ENCODE measurements around the gene KRTAP16-1.
A peak's percentile ranks its signal among the peaks of the same experiment; 100 is the strongest.

Gene KRTAP16-1

DNA sequence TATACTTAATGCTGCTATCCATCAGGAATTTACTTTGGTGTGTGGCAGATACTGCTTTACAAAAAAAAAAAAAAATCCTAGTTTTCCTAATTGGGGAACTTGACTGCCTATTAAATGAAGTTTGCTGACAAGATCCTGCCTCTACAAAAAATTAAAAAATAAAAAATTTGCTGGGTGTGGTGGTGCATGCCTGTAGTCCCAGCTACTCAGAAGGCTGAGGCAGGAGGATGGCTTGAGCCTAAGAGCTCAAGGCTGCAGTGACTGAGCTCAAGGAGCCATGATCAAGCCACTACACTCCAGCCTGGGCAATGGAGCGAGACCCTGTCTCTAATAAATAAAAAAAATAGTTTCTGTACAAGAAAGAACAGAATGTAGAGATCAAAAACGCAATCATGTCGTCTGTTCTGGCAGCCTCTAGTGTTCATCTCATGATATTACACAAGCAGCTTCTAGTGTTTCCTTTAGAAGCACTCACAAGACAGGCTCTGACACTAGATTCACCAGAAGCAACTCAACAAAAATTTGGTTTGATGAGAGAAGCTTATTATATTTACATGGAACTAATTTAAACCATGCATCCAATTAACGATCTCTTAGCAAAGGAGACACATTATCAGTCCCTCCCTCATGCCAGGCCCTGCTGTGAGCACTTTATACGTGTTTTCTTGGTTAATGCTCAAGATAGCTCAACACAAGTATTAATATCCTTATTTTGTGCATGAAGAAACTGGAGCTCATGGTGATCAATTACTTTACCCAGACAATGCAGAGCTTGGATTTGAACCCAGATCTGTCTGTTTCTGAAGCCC lies 13.2 kb upstream of the KRTAP16-1 start:
- H3K27me3 ChIP-seq (ENCODE audit: insufficient read depth, poor library complexity, severe bottlenecking): no peaks in the 10 kb centered on the region
- no peak overlapping the region for H3K27ac ChIP-seq (ENCODE audit: poor library complexity, severe bottlenecking)
- peaks cover 6% of the 10 kb centered on the region for H3K9me3 ChIP-seq (ENCODE audit: severe bottlenecking)
- TF ChIP-seq, protein P1, sequence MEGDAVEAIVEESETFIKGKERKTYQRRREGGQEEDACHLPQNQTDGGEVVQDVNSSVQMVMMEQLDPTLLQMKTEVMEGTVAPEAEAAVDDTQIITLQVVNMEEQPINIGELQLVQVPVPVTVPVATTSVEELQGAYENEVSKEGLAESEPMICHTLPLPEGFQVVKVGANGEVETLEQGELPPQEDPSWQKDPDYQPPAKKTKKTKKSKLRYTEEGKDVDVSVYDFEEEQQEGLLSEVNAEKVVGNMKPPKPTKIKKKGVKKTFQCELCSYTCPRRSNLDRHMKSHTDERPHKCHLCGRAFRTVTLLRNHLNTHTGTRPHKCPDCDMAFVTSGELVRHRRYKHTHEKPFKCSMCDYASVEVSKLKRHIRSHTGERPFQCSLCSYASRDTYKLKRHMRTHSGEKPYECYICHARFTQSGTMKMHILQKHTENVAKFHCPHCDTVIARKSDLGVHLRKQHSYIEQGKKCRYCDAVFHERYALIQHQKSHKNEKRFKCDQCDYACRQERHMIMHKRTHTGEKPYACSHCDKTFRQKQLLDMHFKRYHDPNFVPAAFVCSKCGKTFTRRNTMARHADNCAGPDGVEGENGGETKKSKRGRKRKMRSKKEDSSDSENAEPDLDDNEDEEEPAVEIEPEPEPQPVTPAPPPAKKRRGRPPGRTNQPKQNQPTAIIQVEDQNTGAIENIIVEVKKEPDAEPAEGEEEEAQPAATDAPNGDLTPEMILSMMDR (IDR thresholded peaks at IDR 0.05; ENCODE audit: poor library complexity, severe bottlenecking): peak; percentile 95
- ATAC-seq (ENCODE audit: low read depth): peak; percentile 64
- DNase-seq (ENCODE audit: low spot score): no peak
- no peak overlapping the region for H3K4me3 ChIP-seq (ENCODE audit: severe bottlenecking)
- peaks cover 4% of the 10 kb centered on the region for H3K4me1 ChIP-seq (ENCODE audit: insufficient read depth, poor library complexity, severe bottlenecking)
- no peaks in the 10 kb centered on the region for H3K36me3 ChIP-seq (ENCODE audit: low read depth)

DNA sequence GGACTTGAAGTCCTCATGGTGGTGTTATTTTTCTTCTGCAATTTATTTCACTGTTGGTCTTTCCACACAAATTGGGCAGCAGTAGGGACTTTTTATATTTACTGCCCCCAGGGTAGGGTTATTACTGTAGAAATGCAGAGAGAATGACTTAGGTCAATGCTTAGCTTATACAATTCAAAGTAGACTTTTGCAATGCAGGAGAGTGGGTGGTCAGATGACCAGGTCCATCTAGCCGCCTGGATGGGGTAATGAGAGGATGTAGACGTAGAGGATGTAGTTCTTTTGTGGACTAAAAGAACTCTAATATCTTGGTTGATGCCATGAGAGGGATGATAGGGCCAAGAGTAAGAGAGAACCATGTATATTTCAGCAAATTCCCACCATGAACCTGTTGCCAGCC lies 9.1 kb upstream of the KRTAP16-1 start:
- Histone ChIP-seq H3K27ac (ENCODE audit: poor library complexity, severe bottlenecking) (no peak overlapping the region), H3K27me3 (ENCODE audit: insufficient read depth, poor library complexity, severe bottlenecking) (no peaks in the 10 kb centered on the region), H3K36me3 (ENCODE audit: low read depth) (no peaks in the 10 kb centered on the region), H3K4me3 (ENCODE audit: severe bottlenecking) (no peak overlapping the region), H3K4me1 (ENCODE audit: insufficient read depth, poor library complexity, severe bottlenecking) (peaks cover 4% of the 10 kb centered on the region), H3K9me3 (ENCODE audit: severe bottlenecking) (peaks cover 6% of the 10 kb centered on the region)
- DNase-seq (ENCODE audit: low spot score) (no peak), ATAC-seq (ENCODE audit: low read depth) (no peak)
- TF ChIP-seq, protein P1 (IDR thresholded peaks at IDR 0.05; ENCODE audit: poor library complexity, severe bottlenecking): no peak

DNA sequence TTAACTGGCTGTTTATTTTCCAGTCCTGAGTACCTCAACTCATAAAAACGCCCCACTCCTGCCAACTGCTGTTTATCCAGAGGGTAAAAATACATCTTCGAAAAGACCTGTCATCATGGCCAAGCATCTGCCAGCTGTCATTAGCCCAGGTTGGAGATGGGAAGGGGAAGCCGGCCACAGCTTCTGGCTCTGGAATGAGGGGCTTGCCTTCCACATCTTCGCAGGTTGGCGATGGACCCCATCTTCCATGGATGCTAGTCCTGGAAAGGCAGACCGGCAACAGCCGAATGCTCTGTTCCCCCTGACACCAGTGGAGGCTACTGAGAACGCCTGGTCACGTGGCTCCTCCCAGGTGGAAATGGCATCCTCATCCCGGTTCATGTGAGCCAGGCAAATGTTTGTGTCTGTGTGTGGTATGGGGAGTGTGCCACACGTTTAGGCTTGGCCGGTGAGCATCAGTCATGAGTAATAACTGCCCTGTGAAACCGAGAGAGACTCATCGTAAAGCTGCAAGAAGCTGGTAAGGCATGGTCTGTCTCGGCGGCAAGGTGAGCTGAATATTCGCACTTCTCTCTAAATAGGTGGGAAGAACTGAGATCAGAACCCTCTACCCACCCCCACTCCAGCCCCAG lies 6.8 kb upstream of the KRTAP16-1 start:
- TF ChIP-seq, protein P1 (IDR thresholded peaks at IDR 0.05; ENCODE audit: poor library complexity, severe bottlenecking): no peak

DNA sequence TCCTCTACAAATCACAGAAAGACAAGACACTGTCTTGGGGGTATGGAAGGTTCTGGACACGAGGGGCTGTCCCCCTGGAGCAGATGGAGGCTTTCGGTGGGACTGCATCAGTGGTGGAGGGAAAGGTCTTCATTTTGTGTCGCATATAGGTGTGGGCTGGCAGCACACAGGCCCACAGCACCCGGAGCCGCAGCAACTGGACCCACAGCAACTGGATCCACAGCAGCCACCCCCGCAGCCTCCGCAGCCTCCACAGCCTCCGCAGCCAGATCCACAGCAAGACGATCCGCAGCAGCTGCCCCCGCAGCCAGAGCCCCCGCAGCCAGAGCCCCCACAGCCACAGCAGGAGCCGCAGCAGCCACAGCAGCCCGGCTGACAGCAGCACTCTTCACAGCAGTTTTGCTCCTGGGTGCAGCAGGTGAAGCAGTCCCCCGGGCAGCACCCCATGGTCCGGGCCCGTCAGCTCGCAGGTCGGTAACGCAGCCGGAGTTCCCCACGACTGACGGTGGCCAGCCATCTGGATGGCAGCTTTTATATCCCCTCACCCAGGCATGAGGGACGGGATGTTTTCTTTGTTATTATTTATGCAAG lies 6.2 kb upstream of the KRTAP16-1 start, which contains the start of gene KRTAP17-1:
TSS of gene KRTAP17-1 (minus strand) at position 507 of the 591 bp plus-strand sequence. CDS start at position 447, 60 bp downstream.
- H3K4me3 ChIP-seq (ENCODE audit: severe bottlenecking): no peak within 1 kb of the TSS
- peaks cover 6% of the 10 kb centered on the region for H3K9me3 ChIP-seq (ENCODE audit: severe bottlenecking)
- ATAC-seq (ENCODE audit: low read depth): no peak
- no peaks in the 10 kb centered on the region for H3K36me3 ChIP-seq (ENCODE audit: low read depth)
- H3K4me1 ChIP-seq (ENCODE audit: insufficient read depth, poor library complexity, severe bottlenecking): peaks cover 4% of the 10 kb centered on the region
- no peaks in the 10 kb centered on the region for H3K27me3 ChIP-seq (ENCODE audit: insufficient read depth, poor library complexity, severe bottlenecking)
- H3K27ac ChIP-seq (ENCODE audit: poor library complexity, severe bottlenecking): no peak within 1 kb of the TSS
- TF ChIP-seq, protein P1 (IDR thresholded peaks at IDR 0.05; ENCODE audit: poor library complexity, severe bottlenecking): no peak
- DNase-seq (ENCODE audit: low spot score): no peak

More for the DNA sequence above, 6.8 kb upstream of the KRTAP16-1 start:
- ATAC-seq (ENCODE audit: low read depth) (no peak), DNase-seq (ENCODE audit: low spot score) (no peak)
- H3K27ac ChIP-seq (ENCODE audit: poor library complexity, severe bottlenecking): no peak overlapping the region
- H3K4me3 ChIP-seq (ENCODE audit: severe bottlenecking): no peak overlapping the region
- no peaks in the 10 kb centered on the region for H3K36me3 ChIP-seq (ENCODE audit: low read depth)
- peaks cover 6% of the 10 kb centered on the region for H3K9me3 ChIP-seq (ENCODE audit: severe bottlenecking)
- H3K27me3 ChIP-seq (ENCODE audit: insufficient read depth, poor library complexity, severe bottlenecking): no peaks in the 10 kb centered on the region
- peaks cover 4% of the 10 kb centered on the region for H3K4me1 ChIP-seq (ENCODE audit: insufficient read depth, poor library complexity, severe bottlenecking)

Data from RWPE2 (cell line).